Hematopoietic multipotent progenitor cell treated with erythropoietin and hydrocortisone succinate and interleukin-3 and kit ligand, for 15 days (in vitro differentiated cells): Measurements from ENCODE around the gene IGSF8.

Experiments used
- DNase-seq: peaks from one replicate; pipeline ENCODE4 v3.0.0-alpha.2; 2015; ENCODE audit warnings: low spot score

Gene IGSF8

GRCh38 chr1:160104486-160104885 lies 6.1 kb upstream of the IGSF8 start:
- no peak for DNase-seq

- DNase-seq: no peak
Measured at GRCh38 chr1:160103658-160104408, 5.4 kb upstream of the IGSF8 start.

- DNase-seq: no peak
Measured at GRCh38 chr1:160101717-160102522, 3.5 kb upstream of the IGSF8 start.

GRCh38 chr1:160101037-160101716 lies 2.8 kb upstream of the IGSF8 start:
- peak; percentile 57 for DNase-seq

GRCh38 chr1:160099716-160100375 lies 1.4 kb upstream of the IGSF8 start:
- no peak for DNase-seq

DNA sequence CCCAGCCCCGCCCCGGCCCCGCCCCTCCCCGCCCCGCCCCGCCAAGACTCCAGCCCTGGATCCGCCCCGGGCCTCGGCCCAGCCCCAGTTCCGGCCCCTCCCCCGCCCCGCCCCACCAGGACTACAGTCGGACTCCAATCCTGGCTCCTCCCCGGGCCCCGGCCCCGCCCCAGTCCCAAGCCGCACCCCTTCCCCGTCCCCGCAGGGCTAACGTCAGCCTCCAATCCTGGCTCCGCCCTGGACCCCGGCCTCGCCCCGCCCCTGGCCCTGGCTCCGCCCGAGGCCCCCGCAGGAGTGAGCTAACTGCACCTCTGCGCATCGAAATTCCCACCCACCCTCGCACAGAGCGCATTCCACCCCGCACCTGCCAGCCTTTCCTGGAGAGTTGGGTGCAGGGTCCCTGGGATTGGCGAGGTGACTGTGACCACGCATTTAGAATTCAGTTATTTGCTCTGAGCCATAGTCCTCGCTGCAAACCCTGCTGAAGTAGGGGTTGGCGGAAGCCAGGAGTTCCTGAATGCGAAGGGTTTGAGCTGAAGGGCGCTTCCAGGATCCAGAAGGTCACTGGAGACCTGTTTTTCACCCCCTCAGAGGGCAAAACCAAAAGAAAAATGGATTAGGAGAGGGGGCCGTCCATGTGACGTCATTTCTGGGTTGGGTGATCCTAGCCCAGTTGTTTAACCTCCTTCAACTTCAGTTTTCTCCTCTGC lies 588 bp upstream of the IGSF8 start:
- peak; percentile 81 for DNase-seq

DNA sequence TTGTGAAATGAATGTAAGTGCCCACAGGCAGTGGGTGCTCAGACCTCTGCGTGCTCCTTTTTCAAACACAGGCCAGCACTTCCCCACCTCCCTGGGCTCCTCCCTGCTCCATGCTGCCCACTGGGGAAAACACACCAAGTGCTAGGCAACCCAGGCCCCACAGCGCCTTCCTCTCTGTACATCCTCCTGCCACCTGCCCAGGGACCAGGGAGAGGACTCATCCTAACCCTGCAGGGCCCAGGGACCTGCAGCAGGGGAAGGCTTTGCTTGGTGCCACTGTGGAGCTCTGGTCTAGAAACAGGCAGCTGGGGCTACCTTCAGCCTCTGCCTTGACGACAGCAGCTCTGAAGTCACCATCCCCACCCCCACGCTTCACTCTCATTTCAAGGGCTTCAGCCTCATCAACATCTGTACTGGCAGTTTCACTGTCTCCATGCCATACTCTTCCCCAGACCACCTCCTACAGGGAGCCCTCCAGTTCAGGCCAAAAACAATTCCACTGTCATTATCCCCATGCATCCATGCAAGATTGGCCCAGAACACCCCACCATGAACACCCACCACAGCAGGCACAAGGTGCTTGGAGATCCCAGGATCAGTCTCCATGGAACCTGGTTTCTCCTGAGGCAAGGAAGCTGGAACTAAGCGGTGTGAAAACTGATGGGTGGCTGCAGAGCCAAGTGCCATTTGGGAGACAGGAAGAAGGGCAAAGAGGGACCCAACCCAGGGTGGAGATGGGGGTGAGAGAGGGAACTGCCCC lies 1.1 kb downstream of the IGSF8 start:
- no peak for DNase-seq

DNA sequence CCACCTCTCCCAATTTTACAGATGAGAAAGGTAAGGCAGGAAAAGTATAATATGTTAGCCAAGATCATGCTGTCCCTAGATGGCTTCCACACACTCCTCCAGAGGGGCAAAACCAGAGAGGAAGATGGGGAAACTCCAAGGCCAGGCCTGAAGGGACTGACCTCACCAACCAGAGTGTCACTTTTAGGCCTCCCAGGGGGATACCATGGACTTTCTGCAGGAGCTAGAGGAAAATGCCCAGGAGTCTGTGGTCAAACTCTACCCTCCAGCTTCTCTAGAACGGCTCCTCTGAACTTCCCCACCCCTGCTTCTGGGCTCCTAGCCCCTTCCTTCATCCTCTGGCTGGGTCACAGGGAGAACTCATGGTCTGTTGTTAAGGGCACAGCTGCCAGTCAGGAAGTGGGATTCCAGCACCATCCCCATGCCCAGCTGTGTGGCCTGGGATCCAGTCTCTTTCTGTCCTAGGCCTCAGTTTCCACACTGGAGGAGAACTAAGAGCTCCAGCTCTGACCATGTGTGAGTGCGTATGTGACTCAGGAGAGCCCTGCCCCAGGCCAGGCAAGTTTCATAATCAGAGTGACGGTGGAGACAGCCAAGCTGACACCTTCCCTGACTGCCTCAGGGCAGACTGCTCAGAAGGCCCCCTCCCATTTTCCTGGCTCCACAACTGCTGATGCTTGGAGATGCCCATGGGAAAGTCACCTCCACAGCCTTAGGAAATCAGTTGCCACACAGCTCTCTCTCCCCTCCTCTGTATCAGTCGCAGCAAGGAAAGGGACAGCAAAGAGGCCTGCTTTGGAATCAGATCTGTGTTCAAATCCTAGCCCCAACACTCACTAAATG lies 1.9 kb downstream of the IGSF8 start:
- DNase-seq: no peak

DNA sequence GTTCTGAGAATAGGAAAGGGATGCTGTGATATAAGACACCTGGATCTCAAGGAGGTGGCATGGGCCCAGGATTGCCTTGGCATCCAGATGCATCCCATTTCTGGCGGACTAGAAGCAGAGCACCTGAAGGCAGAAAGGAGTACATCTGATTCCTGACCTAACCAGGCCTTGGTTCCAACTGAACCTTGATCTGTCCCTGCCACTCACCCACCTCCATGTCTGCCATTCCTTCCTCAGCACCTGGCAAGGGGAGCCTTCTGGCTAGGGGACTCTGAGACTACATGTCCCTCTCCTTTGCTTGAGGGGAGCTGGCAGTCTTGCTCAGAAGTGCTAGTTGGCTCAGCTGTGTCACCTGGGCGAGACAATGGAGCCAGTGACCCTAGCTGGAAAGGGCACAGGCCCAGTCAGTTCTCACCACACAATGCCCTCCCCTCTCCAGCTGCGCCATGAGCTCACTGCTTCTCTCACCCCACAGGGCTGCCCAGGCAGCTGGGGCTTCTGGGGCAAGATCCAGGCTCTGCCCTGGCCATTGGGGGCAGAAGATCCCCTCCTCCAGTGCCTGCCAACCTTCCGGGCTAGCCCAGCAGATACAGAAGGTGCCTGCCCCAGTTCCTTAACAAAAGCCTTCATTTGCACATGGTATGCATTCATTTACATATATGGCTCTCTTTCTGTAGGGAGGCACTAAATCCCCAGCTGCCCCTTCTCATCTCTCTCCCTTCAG lies 2.9 kb downstream of the IGSF8 start:
- no peak for DNase-seq

GRCh38 chr1:160094806-160095205 lies 3.6 kb downstream of the IGSF8 start:
- no peak for DNase-seq

DNA sequence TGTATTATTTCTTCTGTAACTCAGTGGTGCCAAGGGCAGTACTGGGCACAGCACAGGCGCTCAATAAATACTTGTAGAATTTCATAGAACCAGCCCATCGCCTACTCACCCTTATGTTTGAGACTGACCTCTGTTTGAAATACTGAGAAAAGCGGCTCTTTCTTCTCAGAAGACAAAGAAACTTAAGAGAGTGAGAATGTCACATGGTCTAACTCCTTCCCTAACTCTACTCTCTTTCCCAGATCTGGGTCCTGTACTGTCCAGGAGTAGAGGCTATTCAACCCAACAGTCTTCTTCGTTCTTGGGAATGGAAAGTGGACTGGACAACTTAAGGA lies 4.2 kb downstream of the IGSF8 start:
- no peak for DNase-seq

DNA sequence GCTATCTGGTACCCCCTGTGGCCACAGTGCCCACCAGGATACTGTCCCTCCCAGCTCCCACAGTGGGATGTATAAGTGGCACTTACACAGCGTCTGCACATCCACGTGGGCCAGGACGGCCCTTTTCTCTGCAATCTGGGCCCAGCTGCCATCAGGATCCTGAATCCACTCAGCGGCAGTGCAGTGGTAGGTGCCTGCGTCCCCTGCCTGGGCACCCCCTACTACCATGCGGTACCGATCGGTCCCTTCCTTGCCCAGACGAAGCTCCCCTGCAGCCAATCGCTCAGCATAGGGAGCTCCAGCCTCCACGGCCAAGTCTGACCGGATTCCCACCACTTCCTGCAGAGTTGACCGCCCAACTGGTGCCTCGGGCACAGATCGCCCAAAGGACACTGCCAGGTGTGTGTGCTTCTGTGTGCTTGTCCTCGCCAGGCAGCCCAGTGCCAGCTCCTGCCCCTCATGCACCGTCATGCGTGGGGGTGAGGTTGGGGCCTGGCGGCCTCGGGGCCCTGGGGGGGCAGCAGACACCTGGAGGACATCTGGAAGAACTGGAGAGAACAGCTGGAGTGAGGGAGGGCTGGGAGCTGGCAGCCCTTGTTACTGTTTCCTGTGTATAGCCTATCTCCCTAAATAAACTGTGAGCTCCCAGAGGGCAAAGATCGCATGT lies 4.7 kb downstream of the IGSF8 start:
- no peak for DNase-seq

DNA sequence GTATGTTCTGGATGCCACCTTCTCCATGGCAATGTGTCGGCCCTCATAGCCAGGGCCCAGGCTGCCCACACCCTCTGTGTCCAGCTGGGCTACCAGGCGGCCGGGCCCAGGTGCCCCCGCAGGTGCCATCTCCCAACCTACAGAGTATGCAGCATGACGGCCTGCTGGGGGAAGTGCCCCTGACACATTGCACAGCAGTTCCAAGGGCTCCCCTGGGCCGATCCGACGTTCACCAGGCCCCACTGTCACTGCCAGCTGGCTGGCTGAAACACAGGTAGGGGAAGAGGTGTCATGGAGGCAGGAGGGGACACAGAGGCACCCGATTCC lies 5.4 kb downstream of the IGSF8 start:
- DNase-seq: no peak

DNA sequence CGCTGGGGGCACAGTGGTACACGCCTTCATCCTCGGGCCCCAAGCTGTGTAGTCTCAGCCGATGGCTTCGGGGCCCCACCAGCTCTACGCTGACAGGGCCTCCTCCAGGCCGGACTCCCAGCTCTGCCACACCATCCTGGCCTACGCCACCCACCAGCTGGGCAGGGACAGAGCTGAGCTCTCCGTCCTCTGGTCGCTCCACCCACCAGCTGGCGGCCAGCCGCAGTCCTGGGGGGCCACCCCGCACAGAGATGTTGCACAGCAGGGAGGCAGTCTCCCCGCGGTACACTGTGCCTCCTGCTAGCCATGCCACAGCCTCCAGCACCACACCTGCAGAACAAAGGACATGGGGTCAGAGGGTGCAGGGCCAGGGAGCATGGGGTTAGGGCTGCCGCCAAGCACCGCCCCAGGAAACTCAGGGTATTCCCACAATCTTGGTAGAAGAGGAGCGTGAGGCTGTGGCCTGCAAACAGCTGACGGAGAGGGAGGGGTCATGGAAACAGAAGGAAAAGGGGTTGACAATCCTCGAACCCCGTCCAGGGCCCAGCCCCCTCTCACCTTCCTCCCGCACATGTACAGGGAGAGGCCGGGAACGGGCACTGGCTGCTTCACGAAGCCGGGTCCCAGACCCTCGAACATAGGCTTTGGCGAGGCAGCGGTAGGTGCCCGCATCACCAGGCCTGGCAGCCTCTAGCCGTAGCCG lies 5.9 kb downstream of the IGSF8 start:
- no peak for DNase-seq

GRCh38 chr1:160091666-160092223 lies 6.7 kb downstream of the IGSF8 start:
- DNase-seq: no peak

- DNase-seq: no peak
Measured at GRCh38 chr1:160090760-160091159, 7.7 kb downstream of the IGSF8 start.

DNA sequence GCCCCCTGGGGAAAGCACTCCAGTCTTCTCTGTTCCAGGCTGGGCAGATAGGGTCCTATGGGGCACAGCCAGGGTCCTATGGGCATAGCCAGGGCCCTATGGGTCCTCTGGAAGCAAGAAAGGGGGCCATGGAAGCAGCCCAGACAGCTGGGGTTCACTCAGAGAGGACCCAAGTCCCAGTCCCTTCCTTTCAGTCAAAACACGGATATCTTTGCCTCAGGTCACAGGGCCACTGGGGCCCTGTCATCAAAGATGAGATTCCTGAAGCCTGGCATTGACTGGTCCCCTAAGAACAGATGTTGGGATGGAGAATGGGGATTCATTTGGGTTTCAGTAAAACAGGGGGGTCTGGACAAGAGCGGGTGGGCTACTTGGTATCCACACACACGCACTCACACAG lies 8.5 kb downstream of the IGSF8 start:
- DNase-seq: no peak

GRCh38 chr1:160087118-160087662 lies 11.2 kb downstream of the IGSF8 start:
- no peak for DNase-seq
